Uterus (tissue), 2 donors: ENCODE results near the gene SINHCAF.

Experiments used
- CTCF ChIP-seq, 4 experiments: fragments of 200-600 bp in 2 of 4; fragments of 450-650 bp in 2 of 4; sonication (generic) in 2 of 4; IDR thresholded peaks; one replicate each; pipeline ENCODE4 v1.5.1; 2016 to 2019; ENCODE audit warnings: antibody characterized with exemption in 4 of 4, mild to moderate bottlenecking in 2 of 4, moderate library complexity in 1 of 4
- POLR2A ChIP-seq, 2 donors: fragments of 450-650 bp; IDR thresholded peaks; one replicate each; pipeline ENCODE4 v1.6.1; 2016; ENCODE audit warnings: antibody characterized with exemption in 2 of 2, mild to moderate bottlenecking in 1 of 2, moderate library complexity in 1 of 2

GRCh38 chr12:31245822-31246469 lies 80.0 kb downstream of the SINHCAF start:
- TF ChIP-seq CTCF (IDR thresholded peaks at IDR 0.05) (no peak), POLR2A (IDR thresholded peaks at IDR 0.05) (no peak)
